H9 (cell line): ENCODE results near the gene SETD4. TPM values are rescaled to one million over a fixed set of nuclear protein-coding genes. Genes with fewer than 3 reads are reported as not detected.

Experiments
- DNase-seq: peaks from one replicate; pipeline ENCODE4 v3.0.0-alpha.2; 2017
- H2AFZ ChIP-seq: one replicate; pipeline ENCODE4 v1.6.1; 2013; ENCODE audit warnings: mild to moderate bottlenecking, low read length, control low read depth, moderate library complexity
- H2AK5ac ChIP-seq: 2 replicates; pipeline ENCODE4 v1.6.1; 2013; ENCODE audit warnings: low read length, control low read depth, mixed read lengths; ENCODE audit not compliant: insufficient read length
- H2BK120ac ChIP-seq: one replicate; pipeline ENCODE4 v1.6.1; 2013; ENCODE audit warnings: low read depth, mild to moderate bottlenecking, low read length, control low read depth, inconsistent platforms; ENCODE audit not compliant: poor library complexity, severe bottlenecking
- H2BK12ac ChIP-seq: 2 replicates; pipeline ENCODE4 v1.6.1; 2013; ENCODE audit warnings: low read length, control low read depth, mixed read lengths, low read depth; ENCODE audit not compliant: insufficient read length
- H2BK15ac ChIP-seq: 2 replicates; pipeline ENCODE4 v1.6.1; 2013; ENCODE audit warnings: low read depth, low read length, control low read depth
- H2BK20ac ChIP-seq: one replicate; pipeline ENCODE4 v1.6.1; 2013; ENCODE audit warnings: low read depth, mild to moderate bottlenecking, low read length, control low read depth, inconsistent platforms; ENCODE audit not compliant: poor library complexity, severe bottlenecking
- H2BK5ac ChIP-seq: 2 replicates; pipeline ENCODE4 v1.6.1; 2013; ENCODE audit warnings: low read length, control low read depth, mixed read lengths; ENCODE audit not compliant: insufficient read length
- H3K14ac ChIP-seq: 2 replicates; pipeline ENCODE4 v1.6.1; 2013; ENCODE audit warnings: low read length, control low read depth; ENCODE audit not compliant: insufficient read depth
- H3K18ac ChIP-seq: 2 replicates; pipeline ENCODE4 v1.6.1; 2013; ENCODE audit warnings: low read depth, mild to moderate bottlenecking, mixed read lengths, low read length, control low read depth; ENCODE audit not compliant: insufficient read length
- H3K23ac ChIP-seq: 2 replicates; pipeline ENCODE4 v1.6.1; 2013; ENCODE audit warnings: low read length, control low read depth, mixed read lengths, low read depth; ENCODE audit not compliant: insufficient read length
- H3K23me2 ChIP-seq: 2 replicates; pipeline ENCODE4 v1.6.1; 2013; ENCODE audit warnings: low read depth, mild to moderate bottlenecking, mixed read lengths, low read length, control low read depth; ENCODE audit not compliant: insufficient read length, poor library complexity, severe bottlenecking
- H3K27ac ChIP-seq: 2 replicates; pipeline ENCODE4 v1.5.1; 2013; ENCODE audit warnings: low read length, control low read depth, mixed read lengths, low read depth; ENCODE audit not compliant: insufficient read length
- H3K27me3 ChIP-seq: 2 replicates; pipeline ENCODE4 v1.6.1; 2013; ENCODE audit warnings: low read length, control low read depth, inconsistent platforms; ENCODE audit not compliant: insufficient read depth
- H3K4ac ChIP-seq: 2 replicates; pipeline ENCODE4 v1.6.1; 2013; ENCODE audit warnings: low read depth, mild to moderate bottlenecking, control low read depth, inconsistent platforms, low read length, moderate library complexity
- H3K4me1 ChIP-seq: 2 replicates; pipeline ENCODE4 v1.6.1; 2013; ENCODE audit warnings: low read length, control low read depth, inconsistent platforms; ENCODE audit not compliant: insufficient read depth
- H3K4me2 ChIP-seq: 2 replicates; pipeline ENCODE4 v1.6.1; 2013; ENCODE audit warnings: low read length, control low read depth, mixed read lengths; ENCODE audit not compliant: insufficient read length, insufficient read depth
- H3K56ac ChIP-seq: 2 replicates; pipeline ENCODE4 v1.6.1; 2013; ENCODE audit warnings: low read depth, mild to moderate bottlenecking, mixed read lengths, low read length, control low read depth; ENCODE audit not compliant: insufficient read length
- H3K79me1 ChIP-seq: 2 replicates; pipeline ENCODE4 v1.6.1; 2013; ENCODE audit warnings: low read depth, mild to moderate bottlenecking, moderate library complexity, low read length, control low read depth, inconsistent platforms; ENCODE audit not compliant: insufficient read depth, poor library complexity, severe bottlenecking
- H3K79me2 ChIP-seq: 2 replicates; pipeline ENCODE4 v1.6.1; 2013; ENCODE audit warnings: low read length, control low read depth, inconsistent platforms; ENCODE audit not compliant: insufficient read depth
- H3K9ac ChIP-seq: 2 replicates; pipeline ENCODE4 v1.6.1; 2013; ENCODE audit warnings: low read length, control low read depth, mixed read lengths; ENCODE audit not compliant: insufficient read length; ENCODE audit errors: extremely low read depth
- H3K9me3 ChIP-seq: one replicate; pipeline ENCODE4 v1.6.1; 2013; ENCODE audit warnings: low read depth, low read length, inconsistent platforms; ENCODE audit not compliant: control insufficient read depth
- H3T11ph ChIP-seq: one replicate; pipeline ENCODE4 v1.6.1; 2013; ENCODE audit warnings: mild to moderate bottlenecking, low read length, control low read depth, inconsistent platforms
- H4K20me1 ChIP-seq: one replicate; pipeline ENCODE4 v1.6.1; 2013; ENCODE audit not compliant: control insufficient read depth, insufficient read length, insufficient read depth
- H4K5ac ChIP-seq: 2 replicates; pipeline ENCODE4 v1.6.1; 2013; ENCODE audit warnings: low read depth, mild to moderate bottlenecking, mixed read lengths, low read length, control low read depth; ENCODE audit not compliant: insufficient read length
- H4K8ac ChIP-seq: replicated peaks from 2 replicates; pipeline ENCODE4 v1.6.1; 2013; ENCODE audit warnings: low read length, control low read depth, mixed read lengths, low read depth; ENCODE audit not compliant: insufficient read length
- H4K91ac ChIP-seq: 2 replicates; pipeline ENCODE4 v1.6.1; 2013; ENCODE audit warnings: low read depth, mild to moderate bottlenecking, moderate library complexity, mixed read lengths, low read length, control low read depth; ENCODE audit not compliant: insufficient read length
- H3K27ac Mint-ChIP-seq, 3 experiments: 2 replicates in 2 of 3; 3 replicates in 1 of 3; pipeline ENCODE4 v1.8.0; 2020 to 2021; ENCODE audit warnings: mixed read lengths in 3 of 3, mild to moderate bottlenecking in 1 of 3, moderate library complexity in 1 of 3
- H3K27me3 Mint-ChIP-seq: 2 replicates; pipeline ENCODE4 v1.8.0; 2021; ENCODE audit warnings: low read depth, mild to moderate bottlenecking, moderate library complexity, mixed read lengths
- H3K36me3 Mint-ChIP-seq, 3 experiments: 2 replicates in 2 of 3; 3 replicates in 1 of 3; pipeline ENCODE4 v1.8.0; 2020 to 2021; ENCODE audit warnings: low read depth in 3 of 3, mixed read lengths in 3 of 3; ENCODE audit not compliant: insufficient read depth in 1 of 3
- H3K4me1 Mint-ChIP-seq, 2 experiments: 2 replicates each; pipeline ENCODE4 v1.8.0; 2020; ENCODE audit warnings: mixed read lengths in 2 of 2
- H3K4me3 Mint-ChIP-seq, 2 experiments: 2 replicates in 1 of 2; 3 replicates in 1 of 2; pipeline ENCODE4 v1.8.0; 2020 to 2021; ENCODE audit warnings: mild to moderate bottlenecking in 2 of 2, mixed read lengths in 2 of 2, moderate library complexity in 1 of 2
- H3K9me3 Mint-ChIP-seq, 2 experiments: 2 replicates in 1 of 2; 3 replicates in 1 of 2; pipeline ENCODE4 v1.8.0; 2020; ENCODE audit warnings: mild to moderate bottlenecking in 2 of 2, mixed read lengths in 2 of 2, moderate library complexity in 1 of 2
- WGBS: extraction: QIAGEN DNeasy Blood & Tissue Kit; methylation state at CpG from one replicate; pipeline ENCODE4 v1.1.7; 2013; ENCODE audit warnings: missing lambda C conversion rate, low lambda C conversion rate, mixed read lengths; ENCODE audit not compliant: insufficient read length; ENCODE audit errors: extremely low coverage; 5-methylcytosine and 5-hydroxymethylcytosine counted together
- total RNA-seq: library from RNA; stranded (reverse); gene quantifications from 2 replicates; pipeline ENCODE4 v1.2.1, GENCODE V29; 2021
- TF ChIP-seq, protein P1 (sequence below): fragments of 200-600 bp; sonication (generic); conservative IDR thresholded peaks from 3 replicates; pipeline ENCODE4 v1.8.0; 2021; ENCODE audit warnings: antibody characterized with exemption, mild to moderate bottlenecking

Gene SETD4
- total RNA-seq, 1 experiment from 2014 or later: 52.5 TPM

DNA sequence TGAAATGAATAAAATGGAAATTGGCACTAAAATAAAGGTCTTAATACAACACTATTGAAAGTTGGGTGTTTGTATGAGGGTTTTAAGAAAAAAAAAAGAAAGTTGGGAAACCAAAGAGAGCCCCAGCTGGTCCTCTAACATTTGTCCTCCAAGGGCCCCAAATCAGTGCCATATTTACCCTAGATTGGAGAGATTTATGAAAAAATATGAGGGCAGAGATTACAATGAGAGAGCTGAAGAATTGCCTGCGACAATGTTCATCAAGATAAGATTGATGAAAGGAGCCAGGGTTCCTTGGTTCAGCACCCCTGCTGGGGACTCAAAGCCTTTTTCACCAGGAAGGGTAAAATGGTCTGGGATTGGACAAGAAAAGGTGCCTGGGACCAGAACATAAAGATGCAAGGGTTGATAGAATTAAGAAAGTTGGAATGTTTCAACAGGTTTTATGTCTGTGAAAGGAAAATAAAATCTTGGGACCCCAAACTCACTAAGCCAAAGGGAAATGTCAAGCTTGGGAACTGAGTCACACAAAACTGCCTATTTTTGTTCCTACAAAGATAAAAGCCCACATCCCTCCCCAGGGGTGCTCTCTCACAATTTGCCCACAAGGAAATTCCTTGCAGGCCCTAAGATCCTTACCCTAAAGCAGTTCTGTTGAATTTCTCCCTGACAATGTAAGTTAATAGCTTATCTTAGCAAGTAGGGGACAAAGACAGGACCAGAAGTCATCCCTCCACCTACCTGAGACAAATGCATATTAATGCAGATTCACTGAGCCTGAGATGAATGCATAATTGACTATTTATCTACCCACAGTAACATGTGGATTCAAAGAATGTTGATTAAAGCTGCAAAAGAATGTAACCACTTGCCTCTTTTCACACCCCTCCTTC is 36.3 kb upstream of the SETD4 start:
- Histone ChIP-seq H2AK5ac (no peak overlapping the region), H3K23me2 (no peaks in the 10 kb centered on the region), H3K4me1 (peaks cover 11% of the 10 kb centered on the region; the same call in 1 of the 2 replicates), H3K27me3 (no peaks in the 10 kb centered on the region), H3K14ac (no peak overlapping the region), H4K5ac (no peak overlapping the region), H2AFZ (no peak overlapping the region), H3K18ac (no peak overlapping the region), H2BK20ac (no peak overlapping the region), H3K4ac (no peak overlapping the region), H3K56ac (no peak overlapping the region), H3K9me3 (peaks cover 20% of the 10 kb centered on the region), H4K8ac (no peak overlapping the region), H4K20me1 (no peaks in the 10 kb centered on the region), H2BK12ac (peak overlapping the region; percentile 73), H3K27ac (peak overlapping the region; percentile 96), H3K79me2 (no peaks in the 10 kb centered on the region), H4K91ac (no peak overlapping the region), H3K79me1 (no peaks in the 10 kb centered on the region), H3K4me2 (no peak overlapping the region), H3T11ph (no peak overlapping the region), H3K9ac (no peak overlapping the region), H2BK15ac (no peak overlapping the region), H2BK120ac (no peak overlapping the region), H3K23ac (no peak overlapping the region), H2BK5ac (no peak overlapping the region)
- Mint-ChIP-seq H3K27ac (peak overlapping the region; percentile 83 to 99 (median 85)), H3K27me3 (peaks cover 3% of the 10 kb centered on the region), H3K9me3 (peaks cover 25 to 32% of the 10 kb centered on the region in 2 experiments), H3K36me3 (peaks cover 14 to 25% (median 21%) of the 10 kb centered on the region in 3 experiments), H3K4me1 (peaks cover 64 to 67% of the 10 kb centered on the region in 2 experiments), H3K4me3 (no peak overlapping the region)
- no CpG with 5 or more reads among the region's 1 CpG for WGBS
- TF ChIP-seq, protein P1, sequence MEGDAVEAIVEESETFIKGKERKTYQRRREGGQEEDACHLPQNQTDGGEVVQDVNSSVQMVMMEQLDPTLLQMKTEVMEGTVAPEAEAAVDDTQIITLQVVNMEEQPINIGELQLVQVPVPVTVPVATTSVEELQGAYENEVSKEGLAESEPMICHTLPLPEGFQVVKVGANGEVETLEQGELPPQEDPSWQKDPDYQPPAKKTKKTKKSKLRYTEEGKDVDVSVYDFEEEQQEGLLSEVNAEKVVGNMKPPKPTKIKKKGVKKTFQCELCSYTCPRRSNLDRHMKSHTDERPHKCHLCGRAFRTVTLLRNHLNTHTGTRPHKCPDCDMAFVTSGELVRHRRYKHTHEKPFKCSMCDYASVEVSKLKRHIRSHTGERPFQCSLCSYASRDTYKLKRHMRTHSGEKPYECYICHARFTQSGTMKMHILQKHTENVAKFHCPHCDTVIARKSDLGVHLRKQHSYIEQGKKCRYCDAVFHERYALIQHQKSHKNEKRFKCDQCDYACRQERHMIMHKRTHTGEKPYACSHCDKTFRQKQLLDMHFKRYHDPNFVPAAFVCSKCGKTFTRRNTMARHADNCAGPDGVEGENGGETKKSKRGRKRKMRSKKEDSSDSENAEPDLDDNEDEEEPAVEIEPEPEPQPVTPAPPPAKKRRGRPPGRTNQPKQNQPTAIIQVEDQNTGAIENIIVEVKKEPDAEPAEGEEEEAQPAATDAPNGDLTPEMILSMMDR: no peak
- peak; percentile 37 for DNase-seq
